ENCODE data around the gene PBXIP1.
"Not testable (repeated sequence)": the region's sequence is repeated elsewhere in the genome, so short reads cannot be mapped to it uniquely, and the experiment has no call there.

Gene PBXIP1

GRCh38 chr1:154935749-154936554 lies 19.9 kb downstream of the PBXIP1 start:
- DNase-seq: no peak

- DNase-seq: no peak
Observed at GRCh38 chr1:154934358-154934948, 21.4 kb downstream of the PBXIP1 start.

- no peak for DNase-seq
Observed at GRCh38 chr1:154931940-154932487, 23.9 kb downstream of the PBXIP1 start.

DNA sequence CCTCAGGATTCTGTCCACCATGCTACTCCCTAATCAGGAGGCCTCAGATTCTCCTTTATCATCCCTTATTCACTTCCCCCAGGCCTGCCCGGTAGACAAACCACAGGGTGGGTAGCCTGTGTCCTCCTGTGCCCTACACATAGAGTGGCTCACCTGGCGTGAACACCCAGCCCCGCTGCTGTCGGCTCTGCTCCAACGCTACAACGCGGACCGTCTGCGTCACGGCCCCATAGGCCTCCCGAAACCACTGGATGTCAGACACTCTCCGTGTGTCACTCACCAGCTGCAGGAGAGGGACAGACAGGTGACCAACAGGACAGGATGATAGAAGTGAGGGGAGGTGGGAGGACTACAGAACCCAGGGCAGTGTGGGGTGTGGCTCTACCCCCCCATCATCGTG lies 29.7 kb downstream of the PBXIP1 start:
- DNase-seq: no peak

DNA sequence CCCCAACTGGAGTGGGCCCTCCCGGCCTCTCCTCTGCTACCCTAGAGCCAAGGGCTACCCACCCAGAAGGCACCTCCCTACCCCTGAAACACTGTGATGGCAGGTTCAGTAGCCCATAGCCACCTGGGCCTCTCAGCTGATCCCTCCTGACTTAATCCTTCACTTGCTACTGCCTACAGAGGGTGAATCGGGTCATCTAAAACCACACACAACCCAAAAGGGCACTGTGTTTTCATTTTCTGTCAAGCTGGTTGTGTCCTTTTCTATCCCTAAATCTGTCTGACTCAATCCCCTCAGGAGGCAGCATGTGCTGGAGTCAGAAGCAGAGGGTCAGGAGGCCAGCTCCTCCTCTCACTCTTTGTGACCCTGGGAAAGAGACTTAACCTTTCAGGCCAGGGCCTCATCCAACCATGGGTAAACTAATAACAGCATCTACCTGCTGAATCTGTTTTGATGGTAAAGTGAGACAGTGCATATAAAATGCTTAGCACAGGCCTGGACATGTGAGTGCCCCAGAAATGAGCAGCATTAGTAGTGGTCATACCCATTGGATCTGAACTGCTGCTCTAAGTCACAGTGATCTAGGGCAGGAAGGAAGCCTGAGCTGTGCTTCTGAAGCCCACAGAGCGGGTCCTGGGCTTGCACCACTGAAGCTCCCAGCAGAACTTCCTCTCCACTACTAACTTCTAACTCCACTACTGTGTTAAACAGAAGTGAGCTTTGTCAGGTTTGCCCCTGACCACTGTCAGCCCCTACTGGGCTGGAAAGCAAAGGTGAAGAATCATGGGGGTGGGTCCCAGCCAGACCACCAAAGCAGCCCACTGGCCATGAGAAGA lies 30.3 kb downstream of the PBXIP1 start:
- no peak for DNase-seq

DNA sequence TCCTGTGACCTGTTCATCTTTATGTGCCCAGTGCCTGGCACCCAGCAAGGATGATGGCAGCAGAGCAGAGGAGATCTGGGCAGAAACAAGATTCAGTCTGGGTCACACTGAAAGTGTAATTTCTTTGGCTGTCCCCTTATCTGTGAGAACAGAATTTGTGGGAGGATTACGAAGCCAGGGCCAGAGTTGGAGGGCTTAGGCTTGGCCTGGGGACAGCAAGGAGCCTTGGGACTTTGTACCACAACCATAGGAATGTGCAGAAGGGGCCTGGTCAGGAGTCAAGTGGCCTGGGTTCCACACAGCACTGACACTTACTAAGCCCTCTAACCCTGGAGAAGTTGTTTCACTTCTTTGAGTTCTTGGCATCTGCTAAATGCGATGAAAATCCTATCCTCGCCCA lies 32.2 kb downstream of the PBXIP1 start:
- no peak for DNase-seq

GRCh38 chr1:154913273-154913672 lies 42.6 kb downstream of the PBXIP1 start:
- no peak for DNase-seq

DNA sequence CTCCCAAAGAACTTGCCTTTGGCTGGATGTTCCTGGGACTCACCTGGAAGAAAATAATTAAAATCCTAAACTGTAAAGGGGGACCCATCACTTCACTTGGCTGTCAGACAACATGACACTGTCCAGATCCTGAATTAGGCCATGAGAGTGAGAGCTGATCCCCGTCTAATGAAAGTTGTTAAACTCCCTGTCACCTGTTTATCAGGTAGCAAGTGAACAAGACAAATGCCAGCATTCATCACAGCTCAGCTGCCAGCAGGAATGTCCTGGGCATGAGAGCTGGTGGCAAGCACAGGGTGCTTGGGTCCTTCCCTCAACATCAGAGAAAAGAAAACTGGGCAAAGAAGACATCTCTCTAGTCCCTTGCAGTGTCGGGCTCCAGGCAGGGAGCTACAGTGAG lies 43.1 kb downstream of the PBXIP1 start:
- DNase-seq: no peak

GRCh38 chr1:154911691-154912550 lies 44.0 kb downstream of the PBXIP1 start:
- DNase-seq: no peak

GRCh38 chr1:154910851-154911250 lies 45.0 kb downstream of the PBXIP1 start:
- DNase-seq: no peak

- no peak for DNase-seq
Observed at GRCh38 chr1:154908937-154909336, 47.0 kb downstream of the PBXIP1 start.

GRCh38 chr1:154908129-154908528 lies 47.8 kb downstream of the PBXIP1 start:
- DNase-seq: not testable (repeated sequence)

- DNase-seq: no peak
Observed at GRCh38 chr1:154906621-154907081, 49.2 kb downstream of the PBXIP1 start.

DNA sequence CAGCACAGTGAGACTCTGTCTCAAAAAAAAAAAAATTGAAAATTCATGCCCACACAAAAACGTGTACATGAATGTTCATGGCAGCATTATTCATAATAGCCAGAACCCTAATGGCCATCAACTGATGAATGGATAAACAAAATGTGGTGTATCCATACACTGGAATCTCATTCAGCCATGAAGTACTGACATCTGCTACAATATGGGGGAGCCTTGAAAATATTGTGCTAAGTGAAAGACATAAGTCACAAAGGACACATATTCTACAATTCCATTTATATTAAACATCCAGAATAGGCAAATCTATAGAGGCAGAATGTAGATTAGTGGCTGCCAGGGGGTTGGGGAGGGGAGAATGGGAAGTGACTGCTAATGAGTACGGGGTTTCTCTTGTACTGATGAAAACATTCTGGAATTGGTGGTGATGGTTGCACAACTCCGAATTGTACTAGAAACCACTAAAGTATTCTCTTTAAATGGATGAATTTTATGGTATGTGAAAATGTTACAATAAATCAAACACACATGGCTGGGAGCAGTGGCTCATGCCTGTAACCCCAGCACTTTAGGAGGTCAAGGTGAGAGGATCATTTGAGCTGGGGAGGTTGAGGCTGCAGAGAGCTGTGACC lies 52.8 kb downstream of the PBXIP1 start:
- DNase-seq: no peak

DNA sequence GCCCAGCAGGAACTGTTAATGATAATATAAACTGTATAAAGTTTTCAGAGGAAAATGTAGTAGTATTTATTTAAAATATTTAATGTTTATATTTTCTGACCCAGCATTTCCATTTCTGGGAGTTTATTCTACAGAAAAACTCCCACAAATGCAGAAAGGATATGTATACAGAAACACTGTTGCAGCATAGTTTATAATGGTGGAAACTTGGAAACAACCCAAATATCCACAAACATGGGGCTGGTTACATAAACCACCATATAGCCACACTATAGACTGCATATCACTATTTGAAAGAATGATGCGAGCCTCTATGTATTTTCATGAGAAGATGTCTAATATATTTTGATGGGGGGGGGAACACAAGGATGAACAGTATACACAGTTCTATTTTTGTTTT lies 54.3 kb downstream of the PBXIP1 start:
- no peak for DNase-seq

DNA sequence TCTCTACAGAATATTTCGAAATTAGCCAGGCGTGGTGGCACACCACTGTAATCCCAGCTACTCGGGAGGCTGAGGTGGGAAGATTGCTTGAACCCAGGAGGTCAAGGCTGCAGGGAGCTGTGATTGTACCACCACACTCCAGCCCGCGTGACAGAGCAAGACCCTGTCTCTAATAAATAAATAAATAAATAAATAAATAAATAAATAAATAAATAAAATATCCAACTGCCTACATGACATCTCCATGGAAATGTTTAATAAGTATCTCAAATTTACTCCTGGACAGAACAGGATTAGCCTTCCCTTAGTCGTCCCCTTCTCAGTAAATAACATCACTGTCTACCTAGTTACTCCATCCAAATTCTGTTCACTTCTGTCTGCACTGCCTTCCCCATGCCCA lies 56.9 kb downstream of the PBXIP1 start:
- DNase-seq: no peak

- no peak for DNase-seq
Observed at GRCh38 chr1:154896771-154897286, 59.1 kb downstream of the PBXIP1 start.

- DNase-seq: no peak
Observed at GRCh38 chr1:154895798-154896197, 60.1 kb downstream of the PBXIP1 start.
